Fibroblast of upper back skin (primary cell): ENCODE results near the gene ALS2.
"Not testable (repeated sequence)": the region's sequence is repeated elsewhere in the genome, so short reads cannot be mapped to it uniquely, and the experiment has no call there.

Experiments used
- DNase-seq: peaks from one replicate; pipeline ENCODE4 v3.0.0-alpha.2; 2013

ALS2 gene

GRCh38 chr2:201793631-201794030 lies 12.9 kb upstream of the ALS2 start:
- DNase-seq, result peak; percentile 88

- no peak for DNase-seq
Measured at GRCh38 chr2:201790989-201791388, 10.3 kb upstream of the ALS2 start.

- no peak for DNase-seq
Measured at GRCh38 chr2:201790291-201790690, 9.6 kb upstream of the ALS2 start.

GRCh38 chr2:201789395-201789794 lies 8.7 kb upstream of the ALS2 start:
- DNase-seq, result no peak

GRCh38 chr2:201788371-201788770 lies 7.6 kb upstream of the ALS2 start:
- DNase-seq, result no peak

GRCh38 chr2:201786471-201786870 lies 5.7 kb upstream of the ALS2 start:
- DNase-seq, result no peak

GRCh38 chr2:201785135-201785534 lies 4.4 kb upstream of the ALS2 start:
- DNase-seq, result no peak

- DNase-seq, result no peak
Measured at GRCh38 chr2:201784563-201784962, 3.8 kb upstream of the ALS2 start.

- no peak for DNase-seq
Measured at GRCh38 chr2:201781557-201782051, 871 bp upstream of the ALS2 start.

- no peak for DNase-seq
Measured at GRCh38 chr2:201779901-201780673, 646 bp downstream of the ALS2 start.

GRCh38 chr2:201777869-201778268 lies 2.9 kb downstream of the ALS2 start:
- DNase-seq, result no peak

GRCh38 chr2:201777043-201777442 lies 3.7 kb downstream of the ALS2 start:
- DNase-seq, result no peak

- no peak for DNase-seq
Measured at GRCh38 chr2:201775326-201775725, 5.4 kb downstream of the ALS2 start.

- peak; percentile 35 for DNase-seq
Measured at GRCh38 chr2:201774546-201774945, 6.2 kb downstream of the ALS2 start.

- no peak for DNase-seq
Measured at GRCh38 chr2:201773990-201774389, 6.7 kb downstream of the ALS2 start.

GRCh38 chr2:201769666-201770373 lies 10.9 kb downstream of the ALS2 start:
- DNase-seq, result no peak

- peak; percentile 68 for DNase-seq
Measured at GRCh38 chr2:201768918-201769317, 11.8 kb downstream of the ALS2 start.

- no peak for DNase-seq
Measured at GRCh38 chr2:201765799-201766198, 14.9 kb downstream of the ALS2 start.

GRCh38 chr2:201764469-201764868 lies 16.3 kb downstream of the ALS2 start:
- DNase-seq, result not testable (repeated sequence)

- DNase-seq, result no peak
Measured at GRCh38 chr2:201761101-201761500, 19.6 kb downstream of the ALS2 start.

GRCh38 chr2:201759567-201759966 lies 21.2 kb downstream of the ALS2 start:
- no peak for DNase-seq

- no peak for DNase-seq
Measured at GRCh38 chr2:201758873-201759272, 21.9 kb downstream of the ALS2 start.

GRCh38 chr2:201758234-201758633 lies 22.5 kb downstream of the ALS2 start:
- DNase-seq, result no peak

- peak; percentile 51 for DNase-seq
Measured at GRCh38 chr2:201754717-201755415, 25.9 kb downstream of the ALS2 start.
